Hindlimb muscle (tissue), 1 donor: Measurements from ENCODE around the gene TOX3. TPM values are rescaled to one million over a fixed set of nuclear protein-coding genes. Genes with fewer than 3 reads are reported as not detected.

Experiments used
- DNase-seq: peaks from one replicate; pipeline ENCODE4 v3.0.0-alpha.2; 2013
- polyA plus RNA-seq: library from polyadenylated mRNA; unstranded; fragments of 120-200 nt; gene quantifications from one replicate; pipeline ENCODE4 v1.2.1, GENCODE V29; 2013; ENCODE audit not compliant: insufficient read length

TOX3 gene
- polyA plus RNA-seq: 2.6 TPM

DNA sequence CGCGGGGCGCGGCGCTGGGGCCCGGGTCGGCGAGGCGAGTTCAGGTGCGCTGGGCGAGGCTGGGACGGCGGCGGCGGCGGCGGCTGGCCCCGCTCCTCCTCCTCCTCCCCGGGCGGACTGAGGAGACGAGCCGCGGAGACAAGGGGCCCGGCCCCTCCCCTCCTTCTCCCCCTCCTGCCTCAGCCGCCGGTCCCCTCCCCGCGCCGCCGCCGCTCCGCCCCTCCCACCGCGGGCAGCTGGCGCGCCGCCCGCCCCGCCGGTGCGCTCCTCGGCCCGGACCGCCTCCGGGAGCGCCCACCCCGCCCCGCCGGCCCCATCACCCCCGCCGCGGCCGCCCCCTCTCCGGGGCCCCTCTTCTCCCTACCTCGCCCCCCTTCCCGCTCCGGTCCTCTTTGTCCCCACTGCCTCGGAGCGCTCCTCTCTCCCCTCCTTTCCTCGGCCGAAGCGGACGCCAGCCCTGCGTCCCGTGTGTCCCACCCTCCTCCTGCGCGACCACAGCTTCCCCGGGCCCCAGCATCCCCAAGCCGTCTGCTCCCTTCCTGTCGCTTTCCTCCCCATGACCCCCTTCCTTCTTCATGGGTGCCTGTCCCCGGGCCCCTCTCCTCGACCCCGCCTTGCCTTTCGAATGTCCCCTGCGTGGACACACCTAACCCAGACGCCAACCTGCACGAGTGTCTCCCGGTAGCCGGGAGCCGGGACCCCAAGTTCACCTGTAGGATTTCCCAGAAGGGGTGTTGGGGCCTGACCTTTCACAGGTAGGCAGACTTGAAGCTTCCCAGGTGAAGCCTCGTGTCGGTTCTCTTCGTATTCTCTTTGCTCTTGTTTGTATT, at the start of gene TOX3:
Gene TOX3 (minus strand): TSS at position 140 of the 830 bp plus-strand sequence. CDS start 420 bp downstream, outside the sequence.
- no peak for DNase-seq

GRCh38 chr16:52592778-52593177, 45.8 kb upstream of the TOX3 start:
- DNase-seq: no peak

- DNase-seq: no peak
Observed at GRCh38 chr16:52591934-52592592, 45.1 kb upstream of the TOX3 start.

DNA sequence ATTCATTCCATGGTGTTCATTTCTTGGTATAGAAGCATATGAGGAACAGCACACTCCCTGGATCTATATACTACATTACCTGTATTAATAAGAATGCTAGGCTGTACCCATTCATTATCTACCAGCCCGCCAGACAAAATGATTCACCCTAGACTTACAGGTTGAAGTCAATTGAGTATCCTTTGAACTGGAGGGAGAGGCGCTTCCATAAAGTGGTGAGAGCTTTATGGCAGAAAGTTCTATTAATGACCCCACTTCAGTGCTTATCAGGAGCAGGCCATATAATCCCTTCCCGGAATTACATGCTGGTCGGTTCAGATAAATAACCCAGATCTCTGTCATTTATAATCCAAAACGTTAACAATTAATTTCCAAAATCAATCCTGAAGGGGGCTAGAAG, 44.5 kb upstream of the TOX3 start:
- DNase-seq: no peak

GRCh38 chr16:52586159-52586558, 39.2 kb upstream of the TOX3 start:
- no peak for DNase-seq

- DNase-seq: no peak
Observed at GRCh38 chr16:52584354-52585320, 37.7 kb upstream of the TOX3 start.

- no peak for DNase-seq
Observed at GRCh38 chr16:52581530-52581929, 34.6 kb upstream of the TOX3 start.

GRCh38 chr16:52580488-52580887, 33.5 kb upstream of the TOX3 start:
- DNase-seq: no peak

DNA sequence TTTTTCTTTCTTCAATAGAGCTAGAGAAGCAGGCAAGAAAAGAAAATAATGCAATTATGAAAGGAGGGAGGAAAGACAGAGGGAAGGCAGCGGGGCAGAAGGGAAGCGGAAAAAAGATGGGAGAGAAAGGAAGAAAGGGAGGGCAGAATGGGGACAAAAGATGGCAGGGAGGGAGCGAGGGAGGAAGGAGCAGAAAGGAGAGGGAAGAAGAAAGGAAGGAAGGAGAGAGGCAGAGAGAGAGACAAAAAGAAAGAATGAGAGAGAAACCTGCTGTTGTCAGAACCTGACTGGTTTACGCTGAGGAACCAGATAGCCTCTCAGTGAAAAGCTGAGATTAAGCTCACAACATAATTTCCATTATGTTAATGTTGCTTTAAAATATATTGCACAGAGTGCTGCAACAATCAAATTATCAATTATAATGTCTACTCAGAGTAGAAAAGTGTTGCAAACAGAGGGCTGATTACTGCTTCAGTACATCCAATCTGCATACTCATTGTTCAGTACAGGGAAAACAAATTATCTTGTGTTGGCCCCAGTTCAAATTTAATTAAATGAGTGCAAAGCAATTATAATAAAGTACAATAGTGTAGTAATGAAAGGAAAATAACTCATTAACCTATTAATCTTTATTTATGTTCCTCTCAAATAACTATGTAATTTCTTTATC, 32.0 kb upstream of the TOX3 start:
- DNase-seq: no peak

- no peak for DNase-seq
Observed at GRCh38 chr16:52578007-52578828, 31.3 kb upstream of the TOX3 start.

- no peak for DNase-seq
Observed at GRCh38 chr16:52577130-52577706, 30.3 kb upstream of the TOX3 start.

DNA sequence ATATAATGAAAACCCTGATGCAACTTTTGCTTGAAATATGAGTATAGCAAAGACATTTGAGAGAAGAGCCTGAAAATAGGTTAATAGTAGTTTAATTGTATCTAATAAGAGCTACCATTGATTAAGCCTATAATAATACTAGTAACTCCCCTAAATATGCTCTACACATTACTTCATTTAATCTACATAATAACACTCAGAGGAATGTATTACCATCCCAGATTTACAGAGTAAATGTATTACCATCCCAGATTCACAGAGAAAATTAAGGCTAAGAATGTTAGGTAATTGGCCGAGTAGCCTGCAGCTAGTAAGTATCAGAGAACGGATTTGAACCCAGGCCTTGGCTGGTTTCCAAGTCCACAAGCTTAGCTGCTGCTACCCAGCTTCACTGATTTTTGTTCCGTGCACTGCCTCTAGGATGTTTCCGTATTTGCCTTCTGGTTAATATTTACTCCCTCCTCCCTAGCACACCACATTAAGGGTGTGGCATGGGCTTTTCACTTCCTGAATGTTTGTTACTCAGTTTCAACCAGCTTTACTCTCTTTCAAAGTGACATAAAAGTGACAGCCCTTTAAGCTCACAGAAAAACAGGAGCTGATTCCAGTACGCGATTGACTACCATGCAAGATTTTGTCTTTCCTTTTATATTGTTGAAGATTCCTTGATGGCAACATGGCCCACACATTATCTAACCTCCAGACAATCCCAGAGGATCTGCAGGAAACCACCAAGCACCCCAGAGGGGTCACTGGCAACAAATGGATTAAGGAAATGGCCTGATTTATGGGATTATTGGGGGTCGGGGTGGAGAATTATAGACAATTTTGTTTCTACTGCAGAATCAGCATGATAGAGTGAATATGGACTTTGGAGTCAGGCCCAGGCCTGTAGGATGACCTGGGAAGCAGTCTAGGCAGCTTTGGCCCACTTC, 26.7 kb upstream of the TOX3 start:
- DNase-seq: no peak

DNA sequence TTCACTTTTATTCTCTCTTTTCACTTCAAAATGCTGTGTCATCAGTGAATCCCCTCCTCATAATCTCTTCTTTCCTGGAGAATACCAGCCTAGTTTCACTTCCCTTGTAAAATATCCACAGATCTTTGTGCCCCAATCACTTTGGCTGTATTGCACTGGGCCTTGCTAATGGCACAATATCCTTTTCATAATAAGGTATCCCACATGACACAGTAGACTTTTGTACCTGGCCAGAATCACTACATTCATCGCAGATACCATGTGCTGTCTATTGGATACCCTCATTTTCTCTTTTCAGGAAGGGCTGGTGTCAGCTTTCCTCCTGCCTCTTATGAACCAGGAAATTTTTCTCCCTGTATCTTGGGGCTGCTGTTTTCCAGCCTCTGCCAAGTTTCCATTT, 25.7 kb upstream of the TOX3 start:
- no peak for DNase-seq

GRCh38 chr16:52570495-52571091, 23.6 kb upstream of the TOX3 start:
- DNase-seq: no peak

GRCh38 chr16:52569701-52570100, 22.8 kb upstream of the TOX3 start:
- no peak for DNase-seq

DNA sequence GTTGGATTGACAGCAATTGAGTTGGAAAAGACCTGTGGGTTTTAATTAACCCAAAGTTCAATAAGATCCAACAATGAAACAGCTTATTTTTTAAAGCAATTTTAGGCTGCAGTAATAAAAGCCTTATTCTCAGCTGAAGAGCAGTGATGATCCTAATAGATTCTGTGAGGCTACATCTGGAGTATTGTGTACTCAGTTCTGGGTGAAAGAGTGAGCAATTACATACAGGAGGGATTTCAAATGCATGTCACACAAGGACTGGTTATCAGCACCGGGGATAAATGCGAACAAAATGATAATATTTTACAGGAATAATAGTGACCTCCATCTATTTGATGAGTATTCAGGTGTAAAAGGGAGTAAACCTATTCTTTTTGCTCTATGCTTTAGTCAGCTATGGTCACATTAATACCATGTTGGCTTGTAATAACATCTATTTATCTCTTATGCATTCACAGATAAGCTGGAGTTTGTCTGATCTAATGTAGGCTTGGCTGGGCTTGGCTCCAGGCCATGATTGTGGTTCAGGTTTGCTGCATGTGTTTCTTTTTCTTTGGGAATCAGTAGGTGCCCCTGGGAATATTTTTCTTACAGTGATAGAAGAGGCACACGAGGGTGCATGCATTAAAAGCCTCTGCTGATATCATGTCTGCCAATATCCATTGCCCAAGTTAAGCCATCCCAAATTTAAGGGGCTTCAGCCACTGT, 22.2 kb upstream of the TOX3 start:
- no peak for DNase-seq

GRCh38 chr16:52568495-52568894, 21.6 kb upstream of the TOX3 start:
- DNase-seq: no peak

- no peak for DNase-seq
Observed at GRCh38 chr16:52567193-52567592, 20.2 kb upstream of the TOX3 start.
